ENCODE data around the gene OR1N1.

The OR1N1 gene, protein sequence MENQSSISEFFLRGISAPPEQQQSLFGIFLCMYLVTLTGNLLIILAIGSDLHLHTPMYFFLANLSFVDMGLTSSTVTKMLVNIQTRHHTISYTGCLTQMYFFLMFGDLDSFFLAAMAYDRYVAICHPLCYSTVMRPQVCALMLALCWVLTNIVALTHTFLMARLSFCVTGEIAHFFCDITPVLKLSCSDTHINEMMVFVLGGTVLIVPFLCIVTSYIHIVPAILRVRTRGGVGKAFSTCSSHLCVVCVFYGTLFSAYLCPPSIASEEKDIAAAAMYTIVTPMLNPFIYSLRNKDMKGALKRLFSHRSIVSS

DNA sequence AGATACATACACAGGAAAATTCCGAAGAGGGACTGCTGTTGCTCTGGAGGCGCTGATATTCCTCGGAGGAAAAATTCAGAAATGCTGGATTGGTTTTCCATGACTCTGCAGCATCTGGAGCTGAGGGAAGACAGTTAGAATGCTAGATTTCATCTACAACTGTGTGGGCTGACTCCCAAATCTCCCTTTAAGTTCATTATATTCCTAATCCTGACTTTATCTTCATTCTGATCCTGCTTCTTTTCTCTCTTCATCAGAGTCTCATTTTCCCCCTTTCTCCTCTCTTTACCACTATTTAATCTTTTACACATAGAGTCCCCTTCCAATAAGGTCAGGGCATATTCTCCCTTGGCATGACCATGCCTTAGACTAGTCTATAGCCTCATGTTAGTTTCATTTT, at the start of gene OR1N1:
TSS of gene OR1N1 (minus strand) at position 101 of the 400 bp plus-strand sequence. CDS start at position 101, 0 bp downstream.
- TF ChIP-seq, protein P1, sequence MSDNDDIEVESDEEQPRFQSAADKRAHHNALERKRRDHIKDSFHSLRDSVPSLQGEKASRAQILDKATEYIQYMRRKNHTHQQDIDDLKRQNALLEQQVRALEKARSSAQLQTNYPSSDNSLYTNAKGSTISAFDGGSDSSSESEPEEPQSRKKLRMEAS (IDR thresholded peaks at IDR 0.05) = no peak
- no peak for TF ChIP-seq TEAD4 (IDR thresholded peaks at IDR 0.05)
- TF ChIP-seq EGR1 (IDR thresholded peaks at IDR 0.05) = no peak
- TF ChIP-seq TCF12 (IDR thresholded peaks at IDR 0.05; ENCODE audit: low read depth) = no peak
- TF ChIP-seq ZBTB7A (IDR thresholded peaks at IDR 0.05; ENCODE audit: low read depth) = no peak
- TF ChIP-seq, protein P2, sequence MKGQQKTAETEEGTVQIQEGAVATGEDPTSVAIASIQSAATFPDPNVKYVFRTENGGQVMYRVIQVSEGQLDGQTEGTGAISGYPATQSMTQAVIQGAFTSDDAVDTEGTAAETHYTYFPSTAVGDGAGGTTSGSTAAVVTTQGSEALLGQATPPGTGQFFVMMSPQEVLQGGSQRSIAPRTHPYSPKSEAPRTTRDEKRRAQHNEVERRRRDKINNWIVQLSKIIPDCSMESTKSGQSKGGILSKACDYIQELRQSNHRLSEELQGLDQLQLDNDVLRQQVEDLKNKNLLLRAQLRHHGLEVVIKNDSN (IDR thresholded peaks at IDR 0.05) = no peak
- no peak for TF ChIP-seq RAD21 (IDR thresholded peaks at IDR 0.05; ENCODE audit: low read depth)
- TF ChIP-seq EP300 (IDR thresholded peaks at IDR 0.05; ENCODE audit: borderline replicate concordance) = no peak
- TF ChIP-seq, protein P3, sequence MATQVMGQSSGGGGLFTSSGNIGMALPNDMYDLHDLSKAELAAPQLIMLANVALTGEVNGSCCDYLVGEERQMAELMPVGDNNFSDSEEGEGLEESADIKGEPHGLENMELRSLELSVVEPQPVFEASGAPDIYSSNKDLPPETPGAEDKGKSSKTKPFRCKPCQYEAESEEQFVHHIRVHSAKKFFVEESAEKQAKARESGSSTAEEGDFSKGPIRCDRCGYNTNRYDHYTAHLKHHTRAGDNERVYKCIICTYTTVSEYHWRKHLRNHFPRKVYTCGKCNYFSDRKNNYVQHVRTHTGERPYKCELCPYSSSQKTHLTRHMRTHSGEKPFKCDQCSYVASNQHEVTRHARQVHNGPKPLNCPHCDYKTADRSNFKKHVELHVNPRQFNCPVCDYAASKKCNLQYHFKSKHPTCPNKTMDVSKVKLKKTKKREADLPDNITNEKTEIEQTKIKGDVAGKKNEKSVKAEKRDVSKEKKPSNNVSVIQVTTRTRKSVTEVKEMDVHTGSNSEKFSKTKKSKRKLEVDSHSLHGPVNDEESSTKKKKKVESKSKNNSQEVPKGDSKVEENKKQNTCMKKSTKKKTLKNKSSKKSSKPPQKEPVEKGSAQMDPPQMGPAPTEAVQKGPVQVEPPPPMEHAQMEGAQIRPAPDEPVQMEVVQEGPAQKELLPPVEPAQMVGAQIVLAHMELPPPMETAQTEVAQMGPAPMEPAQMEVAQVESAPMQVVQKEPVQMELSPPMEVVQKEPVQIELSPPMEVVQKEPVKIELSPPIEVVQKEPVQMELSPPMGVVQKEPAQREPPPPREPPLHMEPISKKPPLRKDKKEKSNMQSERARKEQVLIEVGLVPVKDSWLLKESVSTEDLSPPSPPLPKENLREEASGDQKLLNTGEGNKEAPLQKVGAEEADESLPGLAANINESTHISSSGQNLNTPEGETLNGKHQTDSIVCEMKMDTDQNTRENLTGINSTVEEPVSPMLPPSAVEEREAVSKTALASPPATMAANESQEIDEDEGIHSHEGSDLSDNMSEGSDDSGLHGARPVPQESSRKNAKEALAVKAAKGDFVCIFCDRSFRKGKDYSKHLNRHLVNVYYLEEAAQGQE (IDR thresholded peaks at IDR 0.05; ENCODE audit: low read depth) = no peak
- TF ChIP-seq FOXM1 (IDR thresholded peaks at IDR 0.05; ENCODE audit: borderline replicate concordance, low read depth) = no peak
- TF ChIP-seq TAF1 (IDR thresholded peaks at IDR 0.05; ENCODE audit: low read depth) = no peak
- no peak for TF ChIP-seq YY1 (IDR thresholded peaks at IDR 0.05; ENCODE audit: low read depth)
- no peak for TF ChIP-seq CEBPB (IDR thresholded peaks at IDR 0.05)
- no peak for TF ChIP-seq CREB1 (IDR thresholded peaks at IDR 0.05; ENCODE audit: low read depth)
- no peak for TF ChIP-seq NFIC (IDR thresholded peaks at IDR 0.05)

DNA sequence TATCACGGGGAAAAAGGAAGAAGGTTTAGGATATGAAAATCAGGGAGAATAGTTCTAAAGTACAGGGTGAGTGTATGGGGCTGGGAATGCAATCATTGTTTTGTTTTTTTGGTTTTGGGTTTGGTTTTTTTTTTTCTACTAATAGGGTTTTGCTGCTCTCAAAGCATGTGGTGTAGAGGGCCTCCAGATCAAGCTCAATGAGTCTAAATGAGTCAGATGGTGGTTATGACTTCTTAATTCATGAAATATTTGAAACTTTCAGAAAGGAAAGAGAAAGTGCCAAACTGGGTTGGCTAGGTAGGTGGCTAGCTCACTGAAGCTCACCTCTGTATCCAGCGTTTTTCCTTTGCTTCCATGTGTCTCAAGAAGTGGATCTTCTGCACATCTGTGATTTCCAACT, 45.4 kb upstream of the OR1N1 start:
- TF ChIP-seq EP300 (IDR thresholded peaks at IDR 0.05; ENCODE audit: borderline replicate concordance) (no peak), TAF1 (IDR thresholded peaks at IDR 0.05; ENCODE audit: low read depth) (no peak)

DNA sequence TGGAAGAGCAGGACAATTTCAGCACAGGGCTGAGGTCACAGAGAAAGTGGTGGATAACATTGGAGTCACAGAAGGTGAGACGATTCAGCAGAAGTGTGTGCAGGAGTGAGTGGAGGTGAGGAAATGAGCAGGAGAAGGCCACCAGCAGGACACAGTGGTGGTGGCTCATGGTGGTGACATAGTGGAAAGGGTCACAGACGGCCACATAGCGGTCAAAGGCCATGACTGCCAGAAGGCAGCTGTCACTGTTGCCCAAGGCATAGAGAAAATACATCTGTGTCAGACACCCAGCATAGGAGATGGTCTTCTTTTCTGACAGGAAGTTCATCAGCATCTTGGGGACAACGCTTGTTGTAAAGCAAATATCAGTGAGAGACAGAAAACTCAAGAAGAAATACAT, 40.8 kb upstream of the OR1N1 start:
- no peak for TF ChIP-seq ZBTB7A (IDR thresholded peaks at IDR 0.05; ENCODE audit: low read depth)
- no peak for TF ChIP-seq TCF12 (IDR thresholded peaks at IDR 0.05; ENCODE audit: low read depth)
- TF ChIP-seq NFIC (IDR thresholded peaks at IDR 0.05) = no peak
- TF ChIP-seq, protein P3 (IDR thresholded peaks at IDR 0.05; ENCODE audit: low read depth) = no peak
- TF ChIP-seq EGR1 (IDR thresholded peaks at IDR 0.05) = no peak
- TF ChIP-seq, protein P2 (IDR thresholded peaks at IDR 0.05) = no peak
- TF ChIP-seq, protein P1 (IDR thresholded peaks at IDR 0.05) = no peak
- TF ChIP-seq EP300 (IDR thresholded peaks at IDR 0.05; ENCODE audit: borderline replicate concordance) = no peak
- no peak for TF ChIP-seq RAD21 (IDR thresholded peaks at IDR 0.05; ENCODE audit: low read depth)
- TF ChIP-seq FOXM1 (IDR thresholded peaks at IDR 0.05; ENCODE audit: borderline replicate concordance, low read depth) = no peak
- no peak for TF ChIP-seq TAF1 (IDR thresholded peaks at IDR 0.05; ENCODE audit: low read depth)
- no peak for TF ChIP-seq YY1 (IDR thresholded peaks at IDR 0.05; ENCODE audit: low read depth)
- no peak for TF ChIP-seq TEAD4 (IDR thresholded peaks at IDR 0.05)
- TF ChIP-seq CREB1 (IDR thresholded peaks at IDR 0.05; ENCODE audit: low read depth) = no peak
- no peak for TF ChIP-seq CEBPB (IDR thresholded peaks at IDR 0.05)

DNA sequence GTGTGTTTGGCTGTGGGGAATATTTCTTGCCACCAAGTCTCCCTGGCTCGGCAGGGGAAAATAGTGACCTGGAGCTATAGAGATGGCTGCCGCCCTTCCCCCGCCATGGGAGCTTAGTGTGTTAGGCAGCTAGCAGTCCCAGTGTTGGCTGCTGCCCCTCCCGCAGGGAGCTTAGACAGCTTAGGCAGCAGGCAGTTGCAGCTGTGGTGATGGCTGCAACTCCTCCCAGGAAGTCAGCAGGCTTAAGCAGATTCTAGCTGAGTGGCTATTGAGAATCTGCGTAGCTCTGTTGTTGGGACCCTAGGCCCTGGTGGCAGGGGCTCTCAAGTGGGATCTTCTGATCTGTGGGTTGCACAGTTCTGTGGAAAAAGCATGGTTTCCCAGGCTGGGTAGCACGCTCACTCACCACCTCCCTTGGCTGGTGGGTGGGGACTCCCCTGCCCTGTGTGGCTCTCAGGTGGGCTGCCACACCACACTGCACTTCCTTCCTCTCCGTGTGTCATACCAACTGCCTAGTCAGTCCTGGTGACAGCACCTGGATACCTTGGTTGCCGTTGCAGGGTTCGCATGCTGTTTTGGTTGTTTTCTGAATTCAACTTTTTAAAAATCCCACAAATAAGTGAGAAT, 35.2 kb upstream of the OR1N1 start:
- TF ChIP-seq FOXM1 (IDR thresholded peaks at IDR 0.05; ENCODE audit: borderline replicate concordance, low read depth) (no peak), EP300 (IDR thresholded peaks at IDR 0.05; ENCODE audit: borderline replicate concordance) (no peak), TEAD4 (IDR thresholded peaks at IDR 0.05) (no peak), CREB1 (IDR thresholded peaks at IDR 0.05; ENCODE audit: low read depth) (no peak), EGR1 (IDR thresholded peaks at IDR 0.05) (no peak), TAF1 (IDR thresholded peaks at IDR 0.05; ENCODE audit: low read depth) (no peak), RAD21 (IDR thresholded peaks at IDR 0.05; ENCODE audit: low read depth) (no peak), YY1 (IDR thresholded peaks at IDR 0.05; ENCODE audit: low read depth) (no peak), CEBPB (IDR thresholded peaks at IDR 0.05) (no peak), TCF12 (IDR thresholded peaks at IDR 0.05; ENCODE audit: low read depth) (no peak)
- TF ChIP-seq, protein P1 (IDR thresholded peaks at IDR 0.05) = no peak
- TF ChIP-seq, protein P2 (IDR thresholded peaks at IDR 0.05) = no peak
